Mesenchymal stem cell (in vitro differentiated cells and primary cell): ENCODE results near the gene PCDHB10.
"Not testable (repeated sequence)": the region's sequence is repeated elsewhere in the genome, so short reads cannot be mapped to it uniquely, and the experiment has no call there.

Experiments used
- DNase-seq: peaks from one replicate; pipeline ENCODE4 v3.0.0-alpha.2; 2013
- H2AFZ ChIP-seq: one replicate; pipeline ENCODE4 v1.6.1; 2013; ENCODE audit warnings: low read depth, mild to moderate bottlenecking, control low read depth, inconsistent platforms, low read length, moderate library complexity
- H2AK5ac ChIP-seq: 2 replicates; pipeline ENCODE4 v1.6.1; 2013; ENCODE audit warnings: low read length, moderate library complexity, mild to moderate bottlenecking, inconsistent platforms; ENCODE audit not compliant: severe bottlenecking
- H2BK120ac ChIP-seq: one replicate; pipeline ENCODE4 v1.6.1; 2013; ENCODE audit warnings: low read depth, mild to moderate bottlenecking, inconsistent platforms, low read length, moderate library complexity
- H2BK12ac ChIP-seq, 2 experiments: one replicate each; pipeline ENCODE4 v1.6.1; 2013; ENCODE audit warnings: inconsistent platforms in 2 of 2, low read length in 2 of 2, mild to moderate bottlenecking in 2 of 2, moderate library complexity in 2 of 2, control low read depth in 1 of 2
- H2BK15ac ChIP-seq: one replicate; pipeline ENCODE4 v1.6.1; 2013; ENCODE audit warnings: mild to moderate bottlenecking, low read depth, inconsistent platforms; ENCODE audit not compliant: poor library complexity, severe bottlenecking
- H2BK5ac ChIP-seq: 2 replicates; pipeline ENCODE4 v1.6.1; 2013; ENCODE audit warnings: low read depth, mild to moderate bottlenecking, low read length, control low read depth, inconsistent platforms; ENCODE audit not compliant: poor library complexity, severe bottlenecking
- H3K14ac ChIP-seq, 2 experiments: one replicate each; pipeline ENCODE4 v1.6.1; 2013; ENCODE audit warnings: inconsistent platforms in 2 of 2, low read length in 2 of 2, control low read depth in 1 of 2, mild to moderate bottlenecking in 1 of 2, moderate library complexity in 1 of 2
- H3K18ac ChIP-seq, 2 experiments: one replicate each; pipeline ENCODE4 v1.6.1; 2013; ENCODE audit warnings: inconsistent platforms in 2 of 2, low read length in 2 of 2, control low read depth in 1 of 2, low read depth in 1 of 2, mild to moderate bottlenecking in 1 of 2
- H3K23ac ChIP-seq, 2 experiments: one replicate each; pipeline ENCODE4 v1.6.1; 2013; ENCODE audit warnings: inconsistent platforms in 2 of 2, low read length in 2 of 2, mild to moderate bottlenecking in 2 of 2, moderate library complexity in 2 of 2, control low read depth in 1 of 2
- H3K27ac ChIP-seq: 2 replicates; pipeline ENCODE4 v1.5.1; 2013; ENCODE audit warnings: mild to moderate bottlenecking, moderate library complexity, low read length, control low read depth, inconsistent platforms; ENCODE audit not compliant: poor library complexity, severe bottlenecking
- H3K27me3 ChIP-seq, 2 experiments: 2 replicates each; pipeline versions ENCODE4 v1.6.1 to v1.7.0; 2013; ENCODE audit warnings: low read length in 2 of 2, mild to moderate bottlenecking in 2 of 2, moderate library complexity in 2 of 2, control low read depth in 1 of 2, inconsistent platforms in 1 of 2; ENCODE audit not compliant: control insufficient read depth in 1 of 2, insufficient read depth in 1 of 2
- H3K36me3 ChIP-seq, 2 experiments: 2 replicates each; pipeline versions ENCODE4 v1.6.1 to v1.7.0; 2013; ENCODE audit warnings: low read length in 2 of 2, control low read depth in 1 of 2, inconsistent platforms in 1 of 2, low read depth in 1 of 2, mild to moderate bottlenecking in 1 of 2; ENCODE audit not compliant: insufficient read depth in 2 of 2, control insufficient read depth in 1 of 2
- H3K4ac ChIP-seq, 2 experiments: one replicate each; pipeline ENCODE4 v1.6.1; 2013; ENCODE audit warnings: inconsistent platforms in 2 of 2, low read length in 2 of 2, mild to moderate bottlenecking in 2 of 2, moderate library complexity in 2 of 2, control low read depth in 1 of 2, low read depth in 1 of 2
- H3K4me1 ChIP-seq: 2 replicates; pipeline ENCODE4 v1.6.1; 2013; ENCODE audit warnings: low read depth, low read length, control low read depth; ENCODE audit not compliant: control insufficient read depth, insufficient read depth
- H3K4me2 ChIP-seq: 2 replicates; pipeline ENCODE4 v1.6.1; 2013; ENCODE audit warnings: low read length, mild to moderate bottlenecking, inconsistent platforms; ENCODE audit not compliant: poor library complexity, severe bottlenecking
- H3K4me3 ChIP-seq, 2 experiments: 2 replicates each; pipeline versions ENCODE4 v1.5.1 to v1.7.0; 2013; ENCODE audit warnings: low read length in 2 of 2, mild to moderate bottlenecking in 2 of 2, control low read depth in 1 of 2, low read depth in 1 of 2; ENCODE audit not compliant: insufficient read depth in 1 of 2
- H3K79me1 ChIP-seq: replicated peaks from 2 replicates; pipeline ENCODE4 v1.6.1; 2013; ENCODE audit warnings: mild to moderate bottlenecking, control low read depth, low read length, inconsistent platforms; ENCODE audit not compliant: poor library complexity, severe bottlenecking
- H3K9ac ChIP-seq: 2 replicates; pipeline ENCODE4 v1.7.0; 2013; ENCODE audit warnings: mild to moderate bottlenecking, low read length, moderate library complexity
- H3K9me3 ChIP-seq: 2 replicates; pipeline ENCODE4 v1.7.0; 2013; ENCODE audit warnings: mild to moderate bottlenecking, low read length; ENCODE audit not compliant: control insufficient read depth
- H4K8ac ChIP-seq: one replicate; pipeline ENCODE4 v1.6.1; 2013; ENCODE audit warnings: inconsistent platforms, mild to moderate bottlenecking, low read length, moderate library complexity
- H4K91ac ChIP-seq: one replicate; pipeline ENCODE4 v1.6.1; 2013; ENCODE audit warnings: mild to moderate bottlenecking, low read length, inconsistent platforms
- WGBS: methylation state at CpG from one replicate; pipeline ENCODE4 v1.1.7; 2013; ENCODE audit warnings: mixed read lengths; 5-methylcytosine and 5-hydroxymethylcytosine counted together

PCDHB10 gene

DNA sequence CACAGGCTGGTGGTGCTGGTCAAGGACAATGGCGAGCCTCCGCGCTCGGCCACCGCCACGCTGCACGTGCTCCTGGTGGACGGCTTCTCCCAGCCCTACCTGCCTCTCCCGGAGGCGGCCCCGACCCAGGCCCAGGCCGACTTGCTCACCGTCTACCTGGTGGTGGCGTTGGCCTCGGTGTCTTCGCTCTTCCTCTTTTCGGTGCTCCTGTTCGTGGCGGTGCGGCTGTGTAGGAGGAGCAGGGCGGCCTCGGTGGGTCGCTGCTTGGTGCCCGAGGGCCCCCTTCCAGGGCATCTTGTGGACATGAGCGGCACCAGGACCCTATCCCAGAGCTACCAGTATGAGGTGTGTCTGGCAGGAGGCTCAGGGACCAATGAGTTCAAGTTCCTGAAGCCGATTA, 23.9 kb downstream of the PCDHB10 start:
- not testable (repeated sequence) for H2BK12ac ChIP-seq, H3K4me2 ChIP-seq, H3K23ac ChIP-seq, H3K27me3 ChIP-seq, H3K14ac ChIP-seq, H2BK120ac ChIP-seq, H3K4me1 ChIP-seq, H3K4me3 ChIP-seq, H3K4ac ChIP-seq, H3K9ac ChIP-seq, H4K8ac ChIP-seq, H3K36me3 ChIP-seq, H2AK5ac ChIP-seq, H4K91ac ChIP-seq, H3K27ac ChIP-seq, H2BK15ac ChIP-seq, H2AFZ ChIP-seq, DNase-seq, H3K18ac ChIP-seq, H3K79me1 ChIP-seq, H2BK5ac ChIP-seq
- WGBS: 71% methylated on average over 10 of the region's 26 CpGs
- peaks cover 77% of the 10 kb centered on the region for H3K9me3 ChIP-seq

DNA sequence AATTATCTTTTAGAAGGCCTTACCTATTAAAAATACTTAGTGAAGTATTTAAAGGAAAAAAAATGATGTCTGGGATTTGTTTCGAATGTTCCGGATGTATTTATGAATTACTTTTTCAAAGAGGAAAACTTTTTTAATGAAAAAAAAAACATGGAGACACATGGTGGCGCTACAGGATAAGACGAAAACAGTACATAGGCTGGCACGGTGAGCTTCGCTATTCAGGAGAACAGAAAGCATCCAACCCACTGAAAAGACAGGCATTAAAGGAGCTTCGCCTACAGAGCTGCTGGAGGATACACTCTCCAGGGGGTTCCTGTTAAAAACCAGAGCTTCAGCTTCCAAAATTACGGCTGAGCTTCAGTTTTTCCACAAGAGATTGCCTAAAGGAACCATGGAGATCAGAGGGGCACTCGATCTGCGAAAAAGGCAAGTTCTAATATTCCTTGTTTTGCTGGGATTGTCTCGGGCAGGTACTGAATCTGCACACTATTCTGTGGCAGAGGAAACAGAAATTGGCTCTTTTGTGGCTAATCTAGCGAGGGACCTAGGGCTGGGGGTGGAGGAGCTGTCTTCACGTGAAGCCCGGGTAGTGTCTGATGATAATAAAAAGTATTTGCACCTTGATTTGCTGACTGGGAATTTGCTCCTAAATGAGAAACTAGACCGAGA, 31.1 kb downstream of the PCDHB10 start, which contains the start of gene PCDHB14:
Gene PCDHB14, plus strand, starts transcription at position 232 of the 672 bp plus-strand sequence. Its CDS starts 163 bp downstream, at position 395.
- Histone ChIP-seq H3K18ac (no peak within 1 kb of the TSS), H3K14ac (no peak within 1 kb of the TSS), H3K27me3 (no peaks in the 10 kb centered on the region), H3K79me1 (peaks cover 2% of the 10 kb centered on the region), H2AK5ac (no peak within 1 kb of the TSS), H3K4ac (no peak within 1 kb of the TSS), H2BK12ac (no peak within 1 kb of the TSS), H2BK5ac (no peak within 1 kb of the TSS), H4K91ac (no peak within 1 kb of the TSS), H2AFZ (no peak within 1 kb of the TSS), H2BK120ac (no peak within 1 kb of the TSS), H3K4me3 (peak within 1 kb of the TSS in 1 of 2 experiments; percentile 64), H3K36me3 (peaks cover 0 to 4% of the 10 kb centered on the region in 2 experiments), H3K9me3 (peaks cover 87% of the 10 kb centered on the region), H3K4me2 (peak within 1 kb of the TSS; percentile 16), H2BK15ac (no peak within 1 kb of the TSS), H3K9ac (peak within 1 kb of the TSS; percentile 36), H4K8ac (no peak within 1 kb of the TSS), H3K4me1 (no peaks in the 10 kb centered on the region), H3K27ac (no peak within 1 kb of the TSS), H3K23ac (no peak within 1 kb of the TSS)
- DNase-seq: peak; percentile 23
- WGBS: 46% methylated on average over 15 of the region's 15 CpGs

DNA sequence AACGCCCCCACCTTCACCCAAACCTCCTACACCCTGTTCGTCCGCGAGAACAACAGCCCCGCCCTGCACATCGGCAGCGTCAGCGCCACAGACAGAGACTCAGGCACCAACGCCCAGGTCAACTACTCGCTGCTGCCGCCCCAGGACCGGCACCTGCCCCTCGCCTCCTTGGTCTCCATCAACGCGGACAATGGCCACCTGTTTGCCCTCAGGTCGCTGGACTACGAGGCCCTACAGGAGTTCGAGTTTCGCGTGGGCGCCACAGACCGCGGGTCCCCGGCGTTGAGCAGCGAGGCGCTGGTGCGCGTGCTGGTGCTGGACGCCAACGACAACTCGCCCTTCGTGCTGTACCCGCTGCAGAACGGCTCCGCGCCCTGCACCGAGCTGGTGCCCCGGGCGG, 32.7 kb downstream of the PCDHB10 start:
- H3K23ac ChIP-seq, H3K18ac ChIP-seq, H2BK12ac ChIP-seq, H3K9ac ChIP-seq, H3K79me1 ChIP-seq, H4K8ac ChIP-seq, H3K14ac ChIP-seq, DNase-seq, H2BK120ac ChIP-seq, H3K4ac ChIP-seq, H3K4me3 ChIP-seq, H3K27ac ChIP-seq, H3K4me2 ChIP-seq, H3K36me3 ChIP-seq, H2BK5ac ChIP-seq, H3K4me1 ChIP-seq, H2BK15ac ChIP-seq, H4K91ac ChIP-seq, H2AFZ ChIP-seq, H2AK5ac ChIP-seq, H3K27me3 ChIP-seq: not testable (repeated sequence)
- H3K9me3 ChIP-seq: peaks cover 81% of the 10 kb centered on the region
- WGBS: 93% methylated on average over 19 of the region's 40 CpGs

DNA sequence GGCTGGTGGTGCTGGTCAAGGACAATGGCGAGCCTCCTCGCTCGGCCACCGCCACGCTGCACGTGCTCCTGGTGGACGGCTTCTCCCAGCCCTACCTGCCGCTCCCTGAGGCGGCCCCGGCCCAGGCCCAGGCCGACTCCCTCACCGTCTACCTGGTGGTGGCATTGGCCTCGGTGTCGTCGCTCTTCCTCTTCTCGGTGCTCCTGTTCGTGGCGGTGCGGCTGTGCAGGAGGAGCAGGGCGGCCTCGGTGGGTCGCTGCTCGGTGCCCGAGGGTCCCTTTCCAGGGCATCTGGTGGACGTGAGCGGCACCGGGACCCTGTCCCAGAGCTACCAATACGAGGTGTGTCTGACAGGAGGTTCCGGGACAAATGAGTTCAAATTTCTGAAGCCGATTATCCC, 33.3 kb downstream of the PCDHB10 start:
- H3K9me3 ChIP-seq: peaks cover 79% of the 10 kb centered on the region
- 92% methylated on average over 15 of the region's 30 CpGs for WGBS
- not testable (repeated sequence) for H3K4me2 ChIP-seq, H2BK15ac ChIP-seq, H3K9ac ChIP-seq, H3K79me1 ChIP-seq, H2AFZ ChIP-seq, H3K4ac ChIP-seq, H2BK12ac ChIP-seq, H3K4me3 ChIP-seq, H3K18ac ChIP-seq, H3K4me1 ChIP-seq, DNase-seq, H3K27ac ChIP-seq, H2BK5ac ChIP-seq, H4K8ac ChIP-seq, H3K14ac ChIP-seq, H3K27me3 ChIP-seq, H4K91ac ChIP-seq, H2AK5ac ChIP-seq, H2BK120ac ChIP-seq, H3K23ac ChIP-seq, H3K36me3 ChIP-seq
